ENCODE measurements around the gene FRYL.
"Not testable (repeated sequence)": the region's sequence is repeated elsewhere in the genome, so short reads cannot be mapped to it uniquely, and the experiment has no call there.

FRYL gene

GRCh38 chr4:48779998-48780864, at the start of gene FRYL:
TSS of gene FRYL (minus strand) at chr4:48780279. CDS start at chr4:48634410, 145,869 bp downstream.
- peak; percentile 97 for DNase-seq

GRCh38 chr4:48827622-48828021, 47.5 kb upstream of the FRYL start:
- no peak for DNase-seq

- DNase-seq = not testable (repeated sequence)
These were observed 41.4 kb upstream of the FRYL start for GRCh38 chr4:48821431-48821830.

GRCh38 chr4:48816971-48817370, 36.9 kb upstream of the FRYL start:
- no peak for DNase-seq

GRCh38 chr4:48816297-48816696, 36.2 kb upstream of the FRYL start:
- not testable (repeated sequence) for DNase-seq

- no peak for DNase-seq
These were observed 35.4 kb upstream of the FRYL start for GRCh38 chr4:48815483-48815882.

GRCh38 chr4:48813964-48814363, 33.9 kb upstream of the FRYL start:
- DNase-seq = no peak

GRCh38 chr4:48812866-48813265, 32.8 kb upstream of the FRYL start:
- DNase-seq = no peak

GRCh38 chr4:48804584-48805301, 24.7 kb upstream of the FRYL start:
- DNase-seq = no peak

- no peak for DNase-seq
These were observed 21.1 kb upstream of the FRYL start for GRCh38 chr4:48801016-48801715.

GRCh38 chr4:48800155-48800554, 20.1 kb upstream of the FRYL start:
- not testable (repeated sequence) for DNase-seq

GRCh38 chr4:48799157-48799556, 19.1 kb upstream of the FRYL start:
- no peak for DNase-seq

- no peak for DNase-seq
These were observed 18.0 kb upstream of the FRYL start for GRCh38 chr4:48798117-48798516.

- DNase-seq = no peak
These were observed 17.0 kb upstream of the FRYL start for GRCh38 chr4:48796927-48797679.

GRCh38 chr4:48796191-48796926, 16.3 kb upstream of the FRYL start:
- DNase-seq = no peak

- no peak for DNase-seq
These were observed 15.0 kb upstream of the FRYL start for GRCh38 chr4:48795108-48795507.

- DNase-seq = no peak
These were observed 12.4 kb upstream of the FRYL start for GRCh38 chr4:48792348-48793006.

- DNase-seq = no peak
These were observed 11.2 kb upstream of the FRYL start for GRCh38 chr4:48791313-48791712.

- no peak for DNase-seq
These were observed 10.5 kb upstream of the FRYL start for GRCh38 chr4:48790561-48790960.

GRCh38 chr4:48787056-48787455, 7.0 kb upstream of the FRYL start:
- no peak for DNase-seq

GRCh38 chr4:48786549-48786948, 6.5 kb upstream of the FRYL start:
- DNase-seq = no peak
